ENCODE results near the gene SCNN1A. TPM values are rescaled to one million over a fixed set of nuclear protein-coding genes. Genes with fewer than 3 reads are reported as not detected.
"Not testable (repeated sequence)": the region's sequence is repeated elsewhere in the genome, so short reads cannot be mapped to it uniquely, and the experiment has no call there.

Gene SCNN1A
- total RNA-seq, 1 experiment from 2014 or later = 549 TPM

GRCh38 chr12:6345319-6346091 is 29.9 kb downstream of the SCNN1A start:
- intact Hi-C loops (cut with micrococcal nuclease; ENCODE audit: unreplicated experiment) = no loop called here
- no TSS peak for BruUV-seq (replicated peaks)
- H3K4me2 ChIP-seq = peak overlapping the region; percentile 44
- peaks cover 43% of the 10 kb centered on the region for H3K4me1 ChIP-seq (replicated peaks; ENCODE audit: insufficient read depth)
- H3K4me3 ChIP-seq = no peak overlapping the region
- no peaks in the 10 kb centered on the region for H3K27me3 ChIP-seq (ENCODE audit: insufficient read depth, low read depth)
- TF ChIP-seq CTCF (conservative IDR thresholded peaks at IDR 0.05) (no peak), EZH2 (IDR thresholded peaks at IDR 0.05; ENCODE audit: low read depth) (no peak)
- peak overlapping the region; percentile 48 for H3K27ac ChIP-seq
- peaks cover 19% of the 10 kb centered on the region for H3K79me2 ChIP-seq (ENCODE audit: low read depth)
- peaks cover 52% of the 10 kb centered on the region for H3F3A ChIP-seq (ENCODE audit: insufficient read depth, low read depth)
- H3K9me3 ChIP-seq (ENCODE audit: insufficient read depth, low read depth) = no peaks in the 10 kb centered on the region
- peak; percentile 76 to 87 for DNase-seq
- H3K36me3 ChIP-seq (ENCODE audit: low read depth) = 0 out of 2 replicates have a peak, but pooled peaks cover 9% of the 10 kb centered on the region
- POLR2A ChIA-PET (ENCODE audit: unreplicated experiment) = interaction anchor here (0.5 to 1.6 kb wide), 16 partner anchors 9 to 261 kb away, joined by 3 to 58 read pairs (median 5); no protein-coding TSS in a partner anchor
- no peaks in the 10 kb centered on the region for H4K20me1 ChIP-seq (ENCODE audit: insufficient read depth)
- CTCF ChIA-PET = interaction anchor here (0.6 to 0.7 kb wide), 7 partner anchors 10 to 344 kb away, joined by 3 to 5 read pairs (median 3); partner anchors contain the start of gene ZNF384
- H2AFZ ChIP-seq = no peak overlapping the region
- H3K9me2 ChIP-seq (ENCODE audit: insufficient read depth) = no peaks in the 10 kb centered on the region

GRCh38 chr12:6344101-6344660 is 31.2 kb downstream of the SCNN1A start:
- DNase-seq; H3K27me3 ChIP-seq (ENCODE audit: insufficient read depth, low read depth); intact Hi-C loops (cut with micrococcal nuclease; ENCODE audit: unreplicated experiment); CTCF ChIA-PET; H3K4me3 ChIP-seq; H3K4me2 ChIP-seq; H3K27ac ChIP-seq; BruUV-seq (replicated peaks); H2AFZ ChIP-seq; H3K9me3 ChIP-seq (ENCODE audit: insufficient read depth, low read depth); H3K9me2 ChIP-seq (ENCODE audit: insufficient read depth); H4K20me1 ChIP-seq (ENCODE audit: insufficient read depth); H3K36me3 ChIP-seq (ENCODE audit: low read depth): not testable (repeated sequence)
- H3K79me2 ChIP-seq (ENCODE audit: low read depth) = peaks cover 32% of the 10 kb centered on the region
- H3F3A ChIP-seq (ENCODE audit: insufficient read depth, low read depth) = peaks cover 51% of the 10 kb centered on the region
- POLR2A ChIA-PET (ENCODE audit: unreplicated experiment) = interaction anchor here (0.6 to 0.9 kb wide), 6 partner anchors 27 to 172 kb away, joined by 3 to 8 read pairs (median 4); partner anchors contain the start of genes LTBR and SCNN1A
- H3K4me1 ChIP-seq (replicated peaks; ENCODE audit: insufficient read depth) = peaks cover 53% of the 10 kb centered on the region

- no peaks in the 10 kb centered on the region for H3K27me3 ChIP-seq (ENCODE audit: insufficient read depth, low read depth)
- H3K36me3 ChIP-seq (ENCODE audit: low read depth) = 0 out of 2 replicates have a peak, but pooled peaks cover 3% of the 10 kb centered on the region
- DNase-seq = no peak
- intact Hi-C loops (cut with micrococcal nuclease; ENCODE audit: unreplicated experiment) = no loop called here
- H3K4me2 ChIP-seq = no peak overlapping the region
- no peak overlapping the region for H3K27ac ChIP-seq
- no peak overlapping the region for H3K4me3 ChIP-seq
- peaks cover 45% of the 10 kb centered on the region for H3F3A ChIP-seq (ENCODE audit: insufficient read depth, low read depth)
- no peak for TF ChIP-seq CTCF (conservative IDR thresholded peaks at IDR 0.05)
- no peak for TF ChIP-seq EZH2 (IDR thresholded peaks at IDR 0.05; ENCODE audit: low read depth)
- no peak overlapping the region for H2AFZ ChIP-seq
- H3K9me3 ChIP-seq (ENCODE audit: insufficient read depth, low read depth) = no peaks in the 10 kb centered on the region
- CTCF ChIA-PET = no interaction called here
- no TSS peak for BruUV-seq (replicated peaks)
- POLR2A ChIA-PET (ENCODE audit: unreplicated experiment) = interaction anchor here (0.6 to 0.9 kb wide), 5 partner anchors 27 to 173 kb away, joined by 3 to 8 read pairs (median 4); partner anchors contain the start of genes LTBR and SCNN1A
- peaks cover 39% of the 10 kb centered on the region for H3K79me2 ChIP-seq (ENCODE audit: low read depth)
- peaks cover 8% of the 10 kb centered on the region; the same call in 1 of the 2 replicates for H4K20me1 ChIP-seq (ENCODE audit: insufficient read depth)
- H3K4me1 ChIP-seq (replicated peaks; ENCODE audit: insufficient read depth) = peaks cover 60% of the 10 kb centered on the region
- no peaks in the 10 kb centered on the region for H3K9me2 ChIP-seq (ENCODE audit: insufficient read depth)
Observed at GRCh38 chr12:6343518-6343917, 31.8 kb downstream of the SCNN1A start.

Measured in PC-9 (cell line).